Smooth muscle cell (in vitro differentiated cells): ENCODE measurements around the gene KRTAP13-3. TPM values are rescaled to one million over a fixed set of nuclear protein-coding genes. Genes with fewer than 3 reads are reported as not detected.
A peak's percentile ranks its signal among the peaks of the same experiment; 100 is the strongest.

Experiments used
- DNase-seq: peaks from one replicate; lab custom pipeline; 2025; ENCODE audit not compliant: unreplicated experiment; lab: John Stamatoyannopoulos, UW
- H2AFZ ChIP-seq: fragments of 200-600 bp; sonication (generic); 2 replicates; pipeline ENCODE4 v1.6.0; 2016; ENCODE audit warnings: antibody characterized with exemption, low read depth, mild to moderate bottlenecking
- H3F3A ChIP-seq: fragments of 200-600 bp; sonication (generic); 2 replicates; pipeline ENCODE4 v1.6.0; 2017; ENCODE audit warnings: antibody characterized with exemption, low read depth
- H3K27ac ChIP-seq: fragments of 200-600 bp; sonication (generic); 2 replicates; pipeline ENCODE4 v1.5.1; 2016; ENCODE audit warnings: low read depth, mild to moderate bottlenecking
- H3K27me3 ChIP-seq: fragments of 200-600 bp; sonication (generic); 2 replicates; pipeline ENCODE4 v1.6.1; 2016; ENCODE audit warnings: low read depth, mild to moderate bottlenecking
- H3K36me3 ChIP-seq: fragments of 200-600 bp; sonication (generic); 2 replicates; pipeline ENCODE4 v1.5.1; 2016; ENCODE audit warnings: low read depth
- H3K4me1 ChIP-seq: fragments of 200-600 bp; sonication (generic); 2 replicates; pipeline ENCODE4 v1.5.1; 2016; ENCODE audit warnings: low read depth
- H3K4me2 ChIP-seq: fragments of 200-600 bp; sonication (generic); 2 replicates; pipeline ENCODE4 v1.6.0; 2016; ENCODE audit warnings: mild to moderate bottlenecking
- H3K4me3 ChIP-seq: fragments of 200-600 bp; sonication (generic); 2 replicates; pipeline ENCODE4 v1.5.1; 2016; ENCODE audit warnings: mild to moderate bottlenecking
- H3K79me2 ChIP-seq: fragments of 200-600 bp; sonication (generic); 2 replicates; pipeline ENCODE4 v1.6.0; 2016; ENCODE audit warnings: low read depth, mild to moderate bottlenecking
- H3K9ac ChIP-seq: fragments of 200-600 bp; sonication (generic); 2 replicates; pipeline ENCODE4 v1.6.0; 2016; ENCODE audit warnings: low read depth
- H3K9me3 ChIP-seq: fragments of 200-600 bp; sonication (generic); replicated peaks from 2 replicates; pipeline ENCODE4 v1.5.1; 2016; ENCODE audit warnings: low read depth
- H4K20me1 ChIP-seq: fragments of 200-600 bp; sonication (generic); 2 replicates; pipeline ENCODE4 v1.6.0; 2016; ENCODE audit warnings: low read depth
- CTCF ChIP-seq: fragments of 200-600 bp; sonication (generic); IDR thresholded peaks from 2 replicates; pipeline ENCODE4 v1.5.1; 2017; ENCODE audit warnings: borderline replicate concordance, mild to moderate bottlenecking, antibody characterized with exemption; ENCODE audit not compliant: insufficient read depth, poor library complexity, severe bottlenecking
- WGBS: methylation state at CpG from one replicate; pipeline ENCODE4 v1.1.7; 2016; ENCODE audit warnings: low lambda C conversion rate; 5-methylcytosine and 5-hydroxymethylcytosine counted together
- polyA plus RNA-seq: library from polyadenylated mRNA; unstranded; fragments of >200 nt; fragmentation: Nextera tagmentation; extraction: Ambion mirVana; gene quantifications from 2 replicates; pipeline ENCODE4 v1.2.1, GENCODE V29; 2016
- total RNA-seq: library from RNA; depleted of rRNA; stranded (reverse); fragments of >200 nt; gene quantifications from 2 replicates; pipeline ENCODE4 v1.2.3, GENCODE V29; 2014

Gene KRTAP13-3
- total and polyA plus RNA-seq, 2 experiments from 2014 or later, result not detected

DNA sequence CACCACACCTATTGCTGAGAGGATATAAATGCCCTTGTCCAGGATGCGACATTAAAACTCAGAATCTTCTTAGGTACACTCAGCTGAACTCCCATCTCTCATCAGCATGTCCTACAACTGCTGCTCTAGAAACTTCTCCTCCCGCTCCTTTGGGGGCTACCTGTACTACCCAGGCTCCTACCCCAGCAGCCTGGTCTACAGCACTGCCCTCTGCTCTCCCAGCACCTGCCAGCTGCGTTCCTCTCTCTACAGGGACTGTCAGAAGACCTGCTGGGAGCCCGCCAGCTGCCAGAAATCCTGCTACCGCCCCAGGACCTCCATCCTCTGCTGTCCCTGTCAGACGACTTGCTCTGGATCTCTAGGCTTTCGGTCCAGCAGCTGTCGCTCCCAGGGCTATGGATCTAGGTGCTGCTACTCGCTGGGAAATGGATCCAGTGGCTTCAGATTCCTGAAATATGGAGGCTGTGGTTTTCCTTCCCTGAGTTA lies 4.5 kb upstream of the KRTAP13-3 start, which contains the start of gene KRTAP13-4:
Gene KRTAP13-4, plus strand, starts transcription at position 51 of the 486 bp plus-strand sequence. Its CDS starts 56 bp downstream, at position 107.
- H3K4me1 ChIP-seq, result no peaks in the 10 kb centered on the region
- H3K9me3 ChIP-seq, result no peaks in the 10 kb centered on the region
- WGBS, result 78% methylated on average over 9 of the region's 9 CpGs
- no peaks in the 10 kb centered on the region for H3F3A ChIP-seq
- no peak for DNase-seq
- peaks cover 4% of the 10 kb centered on the region for H3K27me3 ChIP-seq
- no peaks in the 10 kb centered on the region for H3K79me2 ChIP-seq
- no peak within 1 kb of the TSS for H3K4me3 ChIP-seq
- H3K36me3 ChIP-seq, result no peaks in the 10 kb centered on the region
- H2AFZ ChIP-seq, result no peak within 1 kb of the TSS
- no peaks in the 10 kb centered on the region for H4K20me1 ChIP-seq
- no peak within 1 kb of the TSS for H3K9ac ChIP-seq
- TF ChIP-seq CTCF, result no peak
- no peak within 1 kb of the TSS for H3K4me2 ChIP-seq
- no peak within 1 kb of the TSS for H3K27ac ChIP-seq

DNA sequence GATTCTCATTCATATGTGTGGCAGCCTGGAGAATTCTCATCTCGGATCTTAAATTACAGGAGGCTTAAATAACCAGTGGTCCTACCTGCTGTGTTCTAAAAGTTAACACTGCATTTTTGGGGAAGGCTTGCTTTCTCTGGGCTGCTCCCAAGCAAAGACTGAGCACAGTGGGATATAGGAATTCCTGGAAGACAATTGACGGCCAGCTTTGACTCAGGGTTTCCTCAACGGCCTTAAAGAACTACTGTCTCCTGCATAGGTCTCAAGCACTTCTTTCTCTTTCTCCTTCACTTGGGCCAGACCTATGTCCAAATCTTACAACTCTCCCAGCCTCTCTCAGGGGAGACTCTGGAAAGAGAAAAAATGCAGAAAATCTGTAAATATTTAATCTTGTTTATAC lies 1.0 kb upstream of the KRTAP13-3 start:
- Histone ChIP-seq H3K27me3 (no peaks in the 10 kb centered on the region), H3K9ac (no peak overlapping the region), H3K36me3 (no peaks in the 10 kb centered on the region), H3K4me3 (no peak overlapping the region), H3K4me1 (no peaks in the 10 kb centered on the region), H3K9me3 (peaks cover 3% of the 10 kb centered on the region), H4K20me1 (no peaks in the 10 kb centered on the region), H2AFZ (no peak overlapping the region), H3K27ac (no peak overlapping the region), H3K79me2 (no peaks in the 10 kb centered on the region), H3K4me2 (no peak overlapping the region), H3F3A (no peaks in the 10 kb centered on the region)
- WGBS, result 65% methylated on average over 3 of the region's 3 CpGs
- no peak for DNase-seq
- TF ChIP-seq CTCF, result no peak

DNA sequence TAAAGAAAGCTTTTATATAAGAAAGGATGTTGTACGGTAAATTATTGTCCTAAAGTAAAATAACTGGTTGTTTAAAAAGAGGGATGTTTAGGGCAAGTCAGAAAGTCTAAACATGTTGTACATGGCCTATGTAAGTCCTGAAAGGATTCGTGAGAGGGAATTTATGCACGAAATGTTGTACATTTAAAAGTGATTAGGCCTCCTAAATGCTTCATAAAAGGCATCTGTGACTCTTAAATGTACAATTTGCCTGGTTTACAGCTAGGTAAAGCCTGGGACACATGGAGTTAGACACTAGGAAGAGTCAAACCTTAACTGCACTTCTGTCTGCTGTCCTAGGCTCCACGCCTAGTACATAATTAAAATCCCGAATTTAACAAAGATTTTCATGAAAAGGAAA lies 9.7 kb downstream of the KRTAP13-3 start:
- H3K4me3 ChIP-seq, result no peak overlapping the region
- H3K4me2 ChIP-seq, result no peak overlapping the region
- 86% methylated on average over 5 of the region's 5 CpGs for WGBS
- H3K27me3 ChIP-seq, result no peaks in the 10 kb centered on the region
- H4K20me1 ChIP-seq, result no peaks in the 10 kb centered on the region
- H3K4me1 ChIP-seq, result no peaks in the 10 kb centered on the region
- H3K27ac ChIP-seq, result no peak overlapping the region
- no peaks in the 10 kb centered on the region for H3K36me3 ChIP-seq
- no peak for DNase-seq
- H3K9me3 ChIP-seq, result no peaks in the 10 kb centered on the region
- no peaks in the 10 kb centered on the region for H3F3A ChIP-seq
- H3K79me2 ChIP-seq, result no peaks in the 10 kb centered on the region
- H2AFZ ChIP-seq, result no peak overlapping the region
- no peak overlapping the region for H3K9ac ChIP-seq
- TF ChIP-seq CTCF, result no peak

DNA sequence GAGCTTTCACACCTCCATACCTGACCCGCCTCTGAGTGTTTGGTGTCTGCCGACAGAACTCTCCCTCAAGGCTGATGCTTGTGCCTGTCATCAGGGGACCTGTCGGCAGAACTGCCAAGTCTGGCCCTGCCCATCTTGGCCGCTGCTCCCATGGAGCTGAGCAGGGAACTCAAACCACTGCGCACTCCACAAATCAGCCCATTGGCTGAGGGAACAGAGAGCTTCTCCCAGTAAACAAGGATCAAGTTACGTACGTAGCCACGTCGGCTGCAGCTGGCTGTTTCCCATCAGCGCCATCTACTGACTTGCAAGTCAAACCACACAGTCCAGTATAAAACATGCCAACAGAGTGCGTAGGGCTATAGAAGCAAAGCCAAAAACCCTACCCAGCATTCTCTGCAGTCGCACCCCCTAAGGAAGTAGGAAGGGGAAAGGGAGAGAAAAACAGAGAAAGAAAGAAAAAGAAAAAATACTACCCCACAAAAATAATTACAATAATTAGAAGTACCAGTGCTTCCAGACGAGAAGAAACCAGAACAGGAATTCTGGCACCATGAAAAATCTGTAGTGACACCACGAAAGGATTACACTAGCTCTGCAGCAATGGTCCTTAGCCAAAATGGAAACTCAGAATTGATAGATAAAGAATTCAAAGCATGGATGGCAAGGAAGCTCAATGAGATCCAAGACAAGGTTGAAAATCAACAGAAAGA lies 16.8 kb downstream of the KRTAP13-3 start:
- Histone ChIP-seq H3K9me3 (no peaks in the 10 kb centered on the region), H2AFZ (peak overlapping the region; percentile 84)

More for the DNA sequence above, 16.8 kb downstream of the KRTAP13-3 start:
- Histone ChIP-seq H3K4me1 (no peaks in the 10 kb centered on the region), H3K36me3 (no peaks in the 10 kb centered on the region), H4K20me1 (no peaks in the 10 kb centered on the region), H3K9ac (no peak overlapping the region), H3K27me3 (no peaks in the 10 kb centered on the region), H3K4me3 (peak overlapping the region; percentile 13), H3K79me2 (no peaks in the 10 kb centered on the region), H3K27ac (no peak overlapping the region), H3F3A (no peaks in the 10 kb centered on the region), H3K4me2 (peak overlapping the region; percentile 80)
- 17% methylated on average over 14 of the region's 14 CpGs for WGBS
- peak; percentile 38 for TF ChIP-seq CTCF
- no peak for DNase-seq
